ENCODE results near the gene TUBGCP5. TPM values are rescaled to one million over a fixed set of nuclear protein-coding genes. Genes with fewer than 3 reads are reported as not detected.

TUBGCP5 gene
- total and polyA plus RNA-seq, 2 experiments from 2014 or later = 12.0 to 21.7 TPM

- Histone ChIP-seq H3K4me3 (no peak overlapping the region), H3F3A (replicated peaks; ENCODE audit: low read depth) (no peaks in the 10 kb centered on the region), H3K36me3 (ENCODE audit: insufficient read depth) (no peaks in the 10 kb centered on the region), H3K79me2 (replicated peaks; ENCODE audit: insufficient read depth) (no peaks in the 10 kb centered on the region), H3K4me1 (ENCODE audit: insufficient read depth) (no peaks in the 10 kb centered on the region), H3K4me2 (no peak overlapping the region), H3K27ac (ENCODE audit: low read depth) (no peak overlapping the region), H3K27me3 (ENCODE audit: insufficient read depth) (no peaks in the 10 kb centered on the region), H4K20me1 (replicated peaks; ENCODE audit: insufficient read depth) (no peaks in the 10 kb centered on the region), H2AFZ (no peak overlapping the region; the same call in 1 of the 2 replicates), H3K9me2 (ENCODE audit: insufficient read depth) (no peaks in the 10 kb centered on the region)
- Mint-ChIP-seq H3K36me3 (ENCODE audit: low read depth) (no peaks in the 10 kb centered on the region), H3K27ac (no peak overlapping the region), H3K9me3 (no peaks in the 10 kb centered on the region), H3K27me3 (ENCODE audit: insufficient read depth, low read depth, poor library complexity) (peaks cover 3% of the 10 kb centered on the region), H3K4me1 (peaks cover 8% of the 10 kb centered on the region; the same call in 1 of the 3 replicates), H3K4me3 (no peak overlapping the region)
- DNase-seq (ENCODE audit: low spot score) (no peak), ATAC-seq (no peak; the same call in 2 of the 3 replicates)
- TF ChIP-seq ZNF462 (CRISPR knock-in tag; IDR thresholded peaks at IDR 0.05) = no peak
- TF ChIP-seq CTCF (conservative IDR thresholded peaks at IDR 0.05; ENCODE audit: low read depth in 2 of 2) = no peak
- TF ChIP-seq ZNF114 (CRISPR knock-in tag; IDR thresholded peaks at IDR 0.05) = no peak
- no peak for TF ChIP-seq ETS1 (IDR thresholded peaks at IDR 0.05)
- no peak for TF ChIP-seq POLR2AphosphoS5 (IDR thresholded peaks at IDR 0.05; ENCODE audit: low read depth)
- TF ChIP-seq REST (IDR thresholded peaks at IDR 0.05; ENCODE audit: unreplicated experiment) = no peak
- no peak for TF ChIP-seq ZNF331 (CRISPR knock-in tag; IDR thresholded peaks at IDR 0.05; ENCODE audit: low read depth)
- TF ChIP-seq EZH2 (IDR thresholded peaks at IDR 0.05; ENCODE audit: low read depth, unreplicated experiment) = no peak
- no peak for TF ChIP-seq JUNB (IDR thresholded peaks at IDR 0.05; ENCODE audit: unreplicated experiment)
- no peak for TF ChIP-seq STAT1 (IDR thresholded peaks at IDR 0.05; ENCODE audit: unreplicated experiment)
- no peak for TF ChIP-seq CREB1 (CRISPR knock-in tag; IDR thresholded peaks at IDR 0.05; ENCODE audit: low read depth)
- TF ChIP-seq EZH2phosphoT487 (IDR thresholded peaks at IDR 0.05; ENCODE audit: unreplicated experiment) = no peak
- no peak for TF ChIP-seq NANOG (IDR thresholded peaks at IDR 0.05; ENCODE audit: borderline replicate concordance)
These were observed 34.7 kb upstream of the TUBGCP5 start for GRCh38 chr15:23073890-23074646.
